Measurements from ENCODE around the gene EXOC6B. TPM values are rescaled to one million over a fixed set of nuclear protein-coding genes. Genes with fewer than 3 reads are reported as not detected.

The EXOC6B gene
- total RNA-seq, 1 experiment from 2014 or later, result 40.1 TPM

- no peak overlapping the region for H2BK15ac ChIP-seq (ENCODE audit: low read depth, low read length)
- H3K56ac ChIP-seq (ENCODE audit: insufficient read length, low read depth, low read length), result no peak overlapping the region
- no peak overlapping the region for H2BK20ac ChIP-seq (ENCODE audit: low read depth, low read length, poor library complexity, severe bottlenecking)
- Mint-ChIP-seq H3K4me1 (peaks cover 7 to 13% of the 10 kb centered on the region in 2 experiments), H3K9me3 (no peaks in the 10 kb centered on the region; a peak in 1 of 5 replicates), H3K4me3 (no peak overlapping the region), H3K36me3 (ENCODE audit: insufficient read depth in 1 of 3, low read depth in 3 of 3) (0 out of 7 replicates have a peak, but pooled peaks cover 0 to 4% (median 0%) of the 10 kb centered on the region in 3 experiments), H3K27ac (no peak overlapping the region), H3K27me3 (ENCODE audit: low read depth) (no peaks in the 10 kb centered on the region)
- H3K4me2 ChIP-seq (ENCODE audit: insufficient read depth, insufficient read length, low read length), result no peak overlapping the region
- no peak overlapping the region for H3K4ac ChIP-seq (ENCODE audit: low read depth, low read length)
- H3K9me3 ChIP-seq (ENCODE audit: control insufficient read depth, low read depth, low read length), result no peaks in the 10 kb centered on the region
- no peak for TF ChIP-seq CTCF (conservative IDR thresholded peaks at IDR 0.05)
- no peak overlapping the region for H3K27ac ChIP-seq (ENCODE audit: insufficient read length, low read depth, low read length)
- H4K91ac ChIP-seq (ENCODE audit: insufficient read length, low read depth, low read length), result no peak overlapping the region
- WGBS (ENCODE audit: extremely low coverage, insufficient read length, low lambda C conversion rate), result no CpG with 5 or more reads among the region's 3 CpGs
- H3K18ac ChIP-seq (ENCODE audit: insufficient read length, low read depth, low read length), result no peak overlapping the region
- no peaks in the 10 kb centered on the region for H3K79me2 ChIP-seq (ENCODE audit: insufficient read depth, low read length)
- no peak overlapping the region for H2AFZ ChIP-seq (ENCODE audit: low read length)
- no peak overlapping the region for H2AK5ac ChIP-seq (ENCODE audit: insufficient read length, low read length)
- no peak overlapping the region for H2BK12ac ChIP-seq (ENCODE audit: insufficient read length, low read depth, low read length)
- H4K20me1 ChIP-seq (ENCODE audit: control insufficient read depth, insufficient read depth, insufficient read length), result no peaks in the 10 kb centered on the region
- H4K8ac ChIP-seq (replicated peaks; ENCODE audit: insufficient read length, low read depth, low read length), result no peak overlapping the region
- no peak overlapping the region for H3K14ac ChIP-seq (ENCODE audit: insufficient read depth, low read length)
- no peak overlapping the region for H3T11ph ChIP-seq (ENCODE audit: low read length)
- H3K23me2 ChIP-seq (ENCODE audit: insufficient read length, low read depth, low read length, poor library complexity, severe bottlenecking), result no peaks in the 10 kb centered on the region
- H2BK120ac ChIP-seq (ENCODE audit: low read depth, low read length, poor library complexity, severe bottlenecking), result no peak overlapping the region
- H2BK5ac ChIP-seq (ENCODE audit: insufficient read length, low read length), result no peak overlapping the region
- H3K23ac ChIP-seq (ENCODE audit: insufficient read length, low read depth, low read length), result no peak overlapping the region
- no peak for DNase-seq
- no peak overlapping the region for H4K5ac ChIP-seq (ENCODE audit: insufficient read length, low read depth, low read length)
- no peaks in the 10 kb centered on the region for H3K27me3 ChIP-seq (ENCODE audit: insufficient read depth, low read length)
- no peak overlapping the region for H3K9ac ChIP-seq (ENCODE audit: extremely low read depth, insufficient read length, low read length)
- H3K4me1 ChIP-seq (ENCODE audit: insufficient read depth, low read length), result no peaks in the 10 kb centered on the region
- H3K79me1 ChIP-seq (ENCODE audit: insufficient read depth, low read depth, low read length, poor library complexity, severe bottlenecking), result no peaks in the 10 kb centered on the region
These were observed 602.8 kb downstream of the EXOC6B start for GRCh38 chr2:72222829-72223564.
